Vagina (tissue), 2 donors: ENCODE data around the gene HACD1. TPM values are rescaled to one million over a fixed set of nuclear protein-coding genes. Genes with fewer than 3 reads are reported as not detected.
"Not testable (repeated sequence)": the region's sequence is repeated elsewhere in the genome, so short reads cannot be mapped to it uniquely, and the experiment has no call there.

Experiments used
- DNase-seq, 2 donors: peaks; one replicate each; pipeline ENCODE4 v3.0.0-alpha.2; 2017; ENCODE audit errors: extremely low spot score in 2 of 2
- H3K27ac ChIP-seq: fragments of 200-600 bp; sonication (generic); one replicate; pipeline ENCODE4 v1.5.1; 2019
- H3K27me3 ChIP-seq: fragments of 200-600 bp; sonication (generic); one replicate; pipeline ENCODE4 v1.5.1; 2019
- H3K36me3 ChIP-seq, 2 donors: fragments of 200-600 bp; sonication (generic); one replicate each; pipeline ENCODE4 v1.5.1; 2017 to 2019
- H3K4me1 ChIP-seq: fragments of 200-600 bp; sonication (generic); one replicate; pipeline ENCODE4 v1.5.1; 2019
- H3K4me3 ChIP-seq, 2 donors: fragments of 200-600 bp; sonication (generic); 1 replicate in 1 of 2; 2 replicates in 1 of 2; pipeline ENCODE4 v1.5.1; 2016 to 2019
- H3K9me3 ChIP-seq: fragments of 200-600 bp; sonication (generic); one replicate; pipeline ENCODE4 v1.5.1; 2019
- CTCF ChIP-seq, 3 experiments: fragments of 450-650 bp in 2 of 3; fragments of 200-600 bp in 1 of 3; sonication (generic) in 1 of 3; IDR thresholded peaks; one replicate each; pipeline ENCODE4 v1.5.1; 2017 to 2019; ENCODE audit warnings: antibody characterized with exemption in 3 of 3, mild to moderate bottlenecking in 2 of 3, moderate library complexity in 2 of 3
- POLR2A ChIP-seq, 2 donors: fragments of 450-650 bp; IDR thresholded peaks; one replicate each; pipeline ENCODE4 v1.6.1; 2017; ENCODE audit warnings: antibody characterized with exemption in 2 of 2, mild to moderate bottlenecking in 2 of 2, moderate library complexity in 2 of 2
- POLR2AphosphoS5 ChIP-seq, 2 donors: sonication (generic); formaldehyde crosslinking; IDR thresholded peaks; one replicate each; pipeline ENCODE4 v1.9.0; 2017; ENCODE audit warnings: antibody characterized with exemption in 2 of 2, mild to moderate bottlenecking in 2 of 2, low read depth in 1 of 2; ENCODE audit not compliant: insufficient read depth in 1 of 2
- intact Hi-C: fragments of 100-400 bp; cut with DNase I; formaldehyde crosslinking; loops from one replicate; pipeline ENCODE4 v1.15.1; 2023
- total RNA-seq: library from RNA; depleted of rRNA; stranded (reverse); fragments of >200 nt; gene quantifications from one replicate; pipeline ENCODE4 v1.2.3, GENCODE V29; 2016

The HACD1 gene
- total RNA-seq, 1 donor from 2014 or later = 6.4 TPM

GRCh38 chr10:17633353-17633752 lies 16.2 kb upstream of the HACD1 start:
- DNase-seq = no peak
- H3K27ac ChIP-seq = no peak overlapping the region
- H3K4me1 ChIP-seq = no peaks in the 10 kb centered on the region
- H3K9me3 ChIP-seq = no peaks in the 10 kb centered on the region
- H3K27me3 ChIP-seq = no peaks in the 10 kb centered on the region
- TF ChIP-seq CTCF (IDR thresholded peaks at IDR 0.05) = no peak
- no peak for TF ChIP-seq POLR2AphosphoS5 (IDR thresholded peaks at IDR 0.05; ENCODE audit: insufficient read depth in 1 of 2, low read depth in 1 of 2)
- H3K4me3 ChIP-seq = no peak overlapping the region
- H3K36me3 ChIP-seq = no peaks in the 10 kb centered on the region
- intact Hi-C loops = no loop called here

GRCh38 chr10:17632590-17632989 lies 15.4 kb upstream of the HACD1 start:
- H3K4me3 ChIP-seq, H3K27me3 ChIP-seq, DNase-seq, H3K4me1 ChIP-seq, H3K9me3 ChIP-seq, intact Hi-C loops, H3K36me3 ChIP-seq, H3K27ac ChIP-seq: not testable (repeated sequence)

- Histone ChIP-seq H3K36me3 (no peaks in the 10 kb centered on the region), H3K4me1 (no peaks in the 10 kb centered on the region), H3K4me3 (no peak overlapping the region), H3K27me3 (no peaks in the 10 kb centered on the region), H3K27ac (no peak overlapping the region), H3K9me3 (no peaks in the 10 kb centered on the region)
- no peak for TF ChIP-seq POLR2AphosphoS5 (IDR thresholded peaks at IDR 0.05; ENCODE audit: insufficient read depth in 1 of 2, low read depth in 1 of 2)
- no peak for TF ChIP-seq POLR2A (IDR thresholded peaks at IDR 0.05)
- no peak for TF ChIP-seq CTCF (IDR thresholded peaks at IDR 0.05)
- intact Hi-C loops = no loop called here
- DNase-seq = no peak
Measured at GRCh38 chr10:17626656-17627055, 9.5 kb upstream of the HACD1 start.

- no peaks in the 10 kb centered on the region for H3K9me3 ChIP-seq
- intact Hi-C loops = no loop called here
- DNase-seq = no peak
- TF ChIP-seq POLR2A (IDR thresholded peaks at IDR 0.05) (no peak), CTCF (IDR thresholded peaks at IDR 0.05) (no peak), POLR2AphosphoS5 (IDR thresholded peaks at IDR 0.05; ENCODE audit: insufficient read depth in 1 of 2, low read depth in 1 of 2) (no peak)
- no peak overlapping the region for H3K4me3 ChIP-seq
- H3K4me1 ChIP-seq = no peaks in the 10 kb centered on the region
- no peaks in the 10 kb centered on the region for H3K36me3 ChIP-seq
- H3K27ac ChIP-seq = no peak overlapping the region
- H3K27me3 ChIP-seq = no peaks in the 10 kb centered on the region
Measured at GRCh38 chr10:17624996-17625395, 7.8 kb upstream of the HACD1 start.

- no peak for DNase-seq
- no peaks in the 10 kb centered on the region for H3K36me3 ChIP-seq
- intact Hi-C loops = no loop called here
- no peaks in the 10 kb centered on the region for H3K9me3 ChIP-seq
- H3K4me1 ChIP-seq = peaks cover 6% of the 10 kb centered on the region
- no peaks in the 10 kb centered on the region for H3K27me3 ChIP-seq
- no peak overlapping the region for H3K27ac ChIP-seq
- TF ChIP-seq POLR2AphosphoS5 (IDR thresholded peaks at IDR 0.05; ENCODE audit: insufficient read depth in 1 of 2, low read depth in 1 of 2) (no peak), CTCF (IDR thresholded peaks at IDR 0.05) (no peak), POLR2A (IDR thresholded peaks at IDR 0.05) (no peak)
- no peak overlapping the region for H3K4me3 ChIP-seq
Measured at GRCh38 chr10:17622061-17622460, 4.9 kb upstream of the HACD1 start.
